A549 (cell line): ENCODE data around the gene ZNF521. TPM values are rescaled to one million over a fixed set of nuclear protein-coding genes. Genes with fewer than 3 reads are reported as not detected.

Experiments used
- ATAC-seq, 2 experiments: fragments of 200-7000 bp in 1 of 2; fragments of >200 bp in 1 of 2; cut with Nextera tagmentation in 1 of 2; cut with Tn5 transposase in 1 of 2; 3 replicates each; pipeline versions ENCODE4 v1.8.0 to v1.9.1; 2018 to 2020; ENCODE audit warnings: mild to moderate bottlenecking in 1 of 2, moderate library complexity in 1 of 2
- CTCF ChIA-PET: fragments of 300-600 bp; sonication (Branson Sonifier 250); formaldehyde crosslinking; extraction: SDS; loops from one replicate; lab custom pipeline; 2021; ENCODE audit warnings: antibody characterized with exemption, inconsistent platforms; lab: Yijun Ruan, JAX
- POLR2A ChIA-PET: fragments of 350-600 bp; formaldehyde crosslinking; extraction: SDS; loops from one replicate; lab custom pipeline; 2021; ENCODE audit warnings: antibody characterized with exemption, inconsistent platforms; lab: Yijun Ruan, JAX
- DNase-seq, 2 experiments: peaks; one replicate each; pipeline versions ENCODE4 v3.0.0 to v3.0.0-alpha.2; 2011 to 2016; ENCODE audit warnings: low read depth in 1 of 2, low spot score in 1 of 2
- FAIRE-seq: peaks from 2 replicates; lab custom pipeline; 2011; peaks lifted over from hg19 to GRCh38; lab: Jason Lieb, UNC
- H3K27ac ChIP-seq, 2 experiments: fragments of >200 bp; sonication (Bioruptor Twin); formaldehyde crosslinking; 3 replicates each; pipeline ENCODE4 v1.5.1; 2016 to 2017
- H3K4me1 ChIP-seq: fragments of >200 bp; sonication (Bioruptor Twin); formaldehyde crosslinking; 3 replicates; pipeline ENCODE4 v1.6.1; 2016
- H3K4me2 ChIP-seq: fragments of >200 bp; sonication (Bioruptor Twin); formaldehyde crosslinking; 3 replicates; pipeline ENCODE4 v1.6.1; 2016
- H3K4me3 ChIP-seq: fragments of >200 bp; sonication (Bioruptor Twin); formaldehyde crosslinking; 3 replicates; pipeline ENCODE4 v1.5.1; 2016
- H3K9me3 ChIP-seq: fragments of >200 bp; sonication (Bioruptor Twin); formaldehyde crosslinking; 3 replicates; pipeline ENCODE4 v1.6.1; 2016
- ATOH8 ChIP-seq: fragments of 250-450 bp; sonication (Bioruptor Pico); IDR thresholded peaks from 2 replicates; pipeline ENCODE4 v1.5.0; 2020; ENCODE audit warnings: low read depth, mild to moderate bottlenecking, moderate library complexity
- BHLHE40 ChIP-seq: IDR thresholded peaks from 2 replicates; pipeline ENCODE4 v1.6.1; 2012; ENCODE audit warnings: low read depth, low read length, inconsistent platforms
- CHD2 ChIP-seq: fragments of 150-350 bp; IDR thresholded peaks from 2 replicates; pipeline ENCODE4 v1.6.1; 2014; ENCODE audit warnings: low read length; ENCODE audit not compliant: partially characterized antibody
- CTCF ChIP-seq: fragments of >200 bp; sonication (Bioruptor Twin); formaldehyde crosslinking; IDR thresholded peaks from 3 replicates; pipeline ENCODE4 v1.5.1; 2016
- E2F6 ChIP-seq: IDR thresholded peaks from 2 replicates; pipeline ENCODE4 v1.6.1; 2012; ENCODE audit warnings: low read depth, borderline replicate concordance
- EHMT2 ChIP-seq: fragments of 200-600 bp; sonication (generic); IDR thresholded peaks from 2 replicates; pipeline ENCODE4 v1.6.1; 2016; ENCODE audit warnings: antibody characterized with exemption, low read depth, mild to moderate bottlenecking, moderate library complexity
- ELK1 ChIP-seq: fragments of 150-350 bp; IDR thresholded peaks from 2 replicates; pipeline ENCODE4 v1.6.1; 2014; ENCODE audit warnings: low read depth, mild to moderate bottlenecking, low read length
- EP300 ChIP-seq, 2 experiments: fragments of >200 bp; sonication (Bioruptor Twin); formaldehyde crosslinking; IDR thresholded peaks; 2 replicates in 1 of 2; 3 replicates in 1 of 2; pipeline ENCODE4 v1.6.1; 2016 to 2017
- ESRRA ChIP-seq: fragments of 150-350 bp; IDR thresholded peaks from 2 replicates; pipeline ENCODE4 v1.6.1; 2014; ENCODE audit warnings: mild to moderate bottlenecking, low read length, borderline replicate concordance
- FOSL2 ChIP-seq, 2 experiments: fragments of 450-650 bp in 1 of 2; fragments of >200 bp in 1 of 2; sonication (Bioruptor Twin) in 1 of 2; formaldehyde crosslinking; IDR thresholded peaks; 2 replicates each; pipeline versions ENCODE4 v1.5.0 to v1.6.1; 2016 to 2020; ENCODE audit warnings: mild to moderate bottlenecking in 1 of 2, moderate library complexity in 1 of 2
- FOXS1 ChIP-seq: fragments of 250-450 bp; sonication (Bioruptor Pico); IDR thresholded peaks from 2 replicates; pipeline ENCODE4 v1.5.0; 2020; ENCODE audit warnings: mild to moderate bottlenecking, moderate library complexity
- HDAC2 ChIP-seq: fragments of 200-600 bp; sonication (generic); IDR thresholded peaks from 2 replicates; pipeline ENCODE4 v1.6.1; 2016
- HEYL ChIP-seq: fragments of 250-450 bp; sonication (Bioruptor Pico); IDR thresholded peaks from 2 replicates; pipeline ENCODE4 v1.8.0; 2021; ENCODE audit warnings: mild to moderate bottlenecking, moderate library complexity
- HOXA7 ChIP-seq: fragments of 250-450 bp; sonication (Bioruptor Pico); IDR thresholded peaks from 2 replicates; pipeline ENCODE4 v1.5.0; 2020; ENCODE audit warnings: mild to moderate bottlenecking, moderate library complexity
- HOXB13 ChIP-seq: fragments of 250-450 bp; sonication (Bioruptor Pico); IDR thresholded peaks from 2 replicates; pipeline ENCODE4 v1.5.0; 2020; ENCODE audit warnings: low read depth, mild to moderate bottlenecking, moderate library complexity
- JUNB ChIP-seq: fragments of >200 bp; sonication (Bioruptor Twin); formaldehyde crosslinking; IDR thresholded peaks from 2 replicates; pipeline ENCODE4 v1.6.1; 2016
- KDM1A ChIP-seq: fragments of 200-600 bp; sonication (generic); IDR thresholded peaks from 2 replicates; pipeline ENCODE4 v1.6.1; 2016; ENCODE audit warnings: low read depth, mild to moderate bottlenecking
- KDM5A ChIP-seq: fragments of 200-600 bp; sonication (generic); IDR thresholded peaks from 2 replicates; pipeline ENCODE4 v1.6.1; 2016; ENCODE audit warnings: antibody characterized with exemption, mild to moderate bottlenecking
- MAFK ChIP-seq: fragments of 450-650 bp; IDR thresholded peaks from 2 replicates; pipeline ENCODE4 v1.6.1; 2014; ENCODE audit not compliant: partially characterized antibody
- MAX ChIP-seq: IDR thresholded peaks from 2 replicates; pipeline ENCODE4 v1.6.1; 2012
- NFE2L2 ChIP-seq: fragments of 150-350 bp; conservative IDR thresholded peaks from 2 replicates; pipeline ENCODE4 v1.6.1; 2014; ENCODE audit warnings: low read length
- NPAS2 ChIP-seq: fragments of 250-450 bp; sonication (Bioruptor Pico); IDR thresholded peaks from 2 replicates; pipeline ENCODE4 v1.8.0; 2022; ENCODE audit warnings: mild to moderate bottlenecking, moderate library complexity, borderline replicate concordance
- NR3C1 ChIP-seq: fragments of >200 bp; sonication (Bioruptor Twin); formaldehyde crosslinking; IDR thresholded peaks from 3 replicates; pipeline ENCODE4 v1.6.1; 2017
- PHF8 ChIP-seq: fragments of 200-600 bp; sonication (generic); IDR thresholded peaks from 2 replicates; pipeline ENCODE4 v1.6.1; 2016; ENCODE audit warnings: low read depth, mild to moderate bottlenecking, antibody characterized with exemption, moderate library complexity, borderline replicate concordance
- RARB ChIP-seq: fragments of 250-450 bp; sonication (Bioruptor Pico); IDR thresholded peaks from 2 replicates; pipeline ENCODE4 v1.8.0; 2021; ENCODE audit warnings: mild to moderate bottlenecking, moderate library complexity
- SREBF2 ChIP-seq: fragments of 450-650 bp; IDR thresholded peaks from 2 replicates; pipeline ENCODE4 v1.6.1; 2014; ENCODE audit warnings: mild to moderate bottlenecking, moderate library complexity
- TFCP2L1 ChIP-seq: fragments of 250-450 bp; sonication (Bioruptor Pico); IDR thresholded peaks from 2 replicates; pipeline ENCODE4 v1.5.0; 2021; ENCODE audit warnings: mild to moderate bottlenecking
- USF2 ChIP-seq: fragments of 450-650 bp; IDR thresholded peaks from 2 replicates; pipeline ENCODE4 v1.6.1; 2014; ENCODE audit warnings: antibody characterized with exemption
- ZNF302 ChIP-seq: fragments of 250-450 bp; sonication (Bioruptor Pico); IDR thresholded peaks from 2 replicates; pipeline ENCODE4 v1.9.0; 2021; ENCODE audit warnings: inconsistent platforms, mild to moderate bottlenecking, moderate library complexity
- WGBS: methylation state at CpG from one replicate; pipeline ENCODE4 v1.1.6; 2017; ENCODE audit errors: missing lambda C conversion rate; 5-methylcytosine and 5-hydroxymethylcytosine counted together
- polyA plus RNA-seq, 4 experiments: library from polyadenylated mRNA; depleted of rRNA in 3 of 4; stranded (reverse); fragments of >200 nt; fragmentation: RNase III in 1 of 4; extraction: RNeasy Plus Mini Kit Qiagen cat#74134 plus additional on column Dnase treatment in 1 of 4; gene quantifications; 2 replicates in 3 of 4; 3 replicates in 1 of 4; pipeline ENCODE4 v1.2.3, GENCODE V29; 2011 to 2017

ZNF521 gene
- polyA plus RNA-seq, 2 of the 4 experiments (the other 2 are of a cell fraction) = not detected

- CTCF ChIA-PET = no interaction called here
Measured at GRCh38 chr18:25313268-25313667, 38.7 kb downstream of the ZNF521 start.

GRCh38 chr18:25310045-25310444 lies 41.9 kb downstream of the ZNF521 start:
- TF ChIP-seq FOXS1 (CRISPR knock-in tag) = no peak
- no peak for TF ChIP-seq FOSL2 (IDR thresholded peaks at IDR 0.05)
- no peak for TF ChIP-seq FOSL2 (CRISPR knock-in tag; IDR thresholded peaks at IDR 0.05)
- no peak for TF ChIP-seq NPAS2
- TF ChIP-seq EHMT2 = no peak
- TF ChIP-seq RARB = no peak
- no peak for TF ChIP-seq HDAC2
- TF ChIP-seq KDM1A = no peak
- TF ChIP-seq NFE2L2 = no peak
- no peak for TF ChIP-seq CTCF
- no peak for TF ChIP-seq E2F6
- TF ChIP-seq MAFK = no peak
- TF ChIP-seq SREBF2 = no peak
- TF ChIP-seq, all 56 proteins: peak for 0
- ChIA-PET POLR2A (no interaction called here), CTCF (no interaction called here)
- H3K4me1 ChIP-seq = no peaks in the 10 kb centered on the region
- H3K4me3 ChIP-seq = no peak overlapping the region
- H3K9me3 ChIP-seq = no peaks in the 10 kb centered on the region
- no peak overlapping the region for H3K27ac ChIP-seq
- DNase-seq = no peak
- no peak for FAIRE-seq
- no peak for ATAC-seq
- H3K4me2 ChIP-seq = no peak overlapping the region

More at GRCh38 chr18:25313268-25313667, 38.7 kb downstream of the ZNF521 start:
- H3K4me3 ChIP-seq = no peak overlapping the region
- no peaks in the 10 kb centered on the region for H3K4me1 ChIP-seq
- TF ChIP-seq JUNB = no peak
- TF ChIP-seq HOXB13 = no peak
- TF ChIP-seq BHLHE40 = no peak
- no peak for TF ChIP-seq ELK1
- no peak for TF ChIP-seq NR3C1
- TF ChIP-seq ATOH8 (CRISPR knock-in tag) = no peak
- TF ChIP-seq USF2 = no peak
- no peak for DNase-seq
- WGBS = 0% methylated on average over 1 of the region's 1 CpG
- no peaks in the 10 kb centered on the region for H3K9me3 ChIP-seq
- POLR2A ChIA-PET = no interaction called here
- H3K4me2 ChIP-seq = no peak overlapping the region
- FAIRE-seq = no peak
- no peak for ATAC-seq
- no peak overlapping the region for H3K27ac ChIP-seq

GRCh38 chr18:25308381-25308780 lies 43.6 kb downstream of the ZNF521 start:
- DNase-seq (no peak), ATAC-seq (no peak), FAIRE-seq (no peak)
- no peak overlapping the region for H3K27ac ChIP-seq
- H3K4me2 ChIP-seq = no peak overlapping the region
- WGBS = 0% methylated on average over 2 of the region's 3 CpGs
- H3K4me3 ChIP-seq = no peak overlapping the region
- H3K4me1 ChIP-seq = no peaks in the 10 kb centered on the region
- POLR2A ChIA-PET = no interaction called here
- no peaks in the 10 kb centered on the region for H3K9me3 ChIP-seq
- CTCF ChIA-PET = no interaction called here
- TF ChIP-seq ZNF302 (CRISPR knock-in tag) (no peak), SREBF2 (no peak), ESRRA (no peak), HEYL (CRISPR knock-in tag) (no peak), TFCP2L1 (no peak), CHD2 (no peak), CTCF (no peak), MAX (no peak), FOSL2 (IDR thresholded peaks at IDR 0.05) (no peak), FOSL2 (CRISPR knock-in tag; IDR thresholded peaks at IDR 0.05) (no peak), NR3C1 (no peak), KDM5A (no peak), NPAS2 (no peak), PHF8 (no peak), EP300 (IDR thresholded peaks at IDR 0.05) (no peak), HOXB13 (no peak), HOXA7 (CRISPR knock-in tag) (no peak)
